Measurements from ENCODE around the gene REX1BD.

REX1BD gene

DNA sequence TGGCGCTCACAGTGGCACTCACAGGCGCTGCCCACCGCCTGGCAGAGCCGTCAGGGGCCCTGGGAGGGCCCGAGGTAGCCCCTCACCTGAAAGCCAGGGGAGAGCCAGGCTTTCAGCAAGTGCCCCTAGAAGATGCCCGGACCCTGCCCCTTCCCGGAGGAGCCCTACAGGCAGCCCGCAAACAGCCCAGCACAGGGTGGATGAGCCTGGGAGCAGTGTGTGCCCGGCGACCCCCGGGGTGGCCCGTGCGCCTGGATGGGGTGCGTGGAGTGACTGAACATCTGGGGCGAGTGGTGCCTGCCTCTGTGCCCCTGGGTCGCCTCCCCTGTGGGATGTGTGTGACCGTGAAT is 16.6 kb downstream of the REX1BD start:
- Histone ChIP-seq H3K9ac (ENCODE audit: low read length in 2 of 2) (no peak overlapping the region), H3K27ac (ENCODE audit: low read length) (no peak overlapping the region), H3K4me3 (ENCODE audit: low read length in 2 of 2) (no peak overlapping the region), H3K9me3 (ENCODE audit: control insufficient read depth in 2 of 2, low read length in 2 of 2) (no peaks in the 10 kb centered on the region), H3K4me1 (ENCODE audit: control insufficient read depth, insufficient read depth, low read length) (peaks cover 12% of the 10 kb centered on the region), H3K36me3 (ENCODE audit: control insufficient read depth in 2 of 2, insufficient read depth in 2 of 2, low read length in 2 of 2) (no peaks in the 10 kb centered on the region), H3K27me3 (ENCODE audit: control insufficient read depth in 1 of 2, insufficient read depth in 2 of 2, low read length in 2 of 2) (peaks cover 41 to 56% of the 10 kb centered on the region in 2 donors)

GRCh38 chr19:18605546-18606280 is 17.1 kb downstream of the REX1BD start:
- H3K4me1 ChIP-seq (ENCODE audit: control insufficient read depth, insufficient read depth, low read length) = peaks cover 12% of the 10 kb centered on the region
- no peaks in the 10 kb centered on the region for H3K36me3 ChIP-seq (ENCODE audit: control insufficient read depth in 2 of 2, insufficient read depth in 2 of 2, low read length in 2 of 2)
- no peaks in the 10 kb centered on the region for H3K9me3 ChIP-seq (ENCODE audit: control insufficient read depth in 2 of 2, low read length in 2 of 2)
- H3K4me3 ChIP-seq (ENCODE audit: low read length in 2 of 2) = no peak overlapping the region
- H3K9ac ChIP-seq (ENCODE audit: low read length in 2 of 2) = no peak overlapping the region
- H3K27ac ChIP-seq (ENCODE audit: low read length) = no peak overlapping the region
- H3K27me3 ChIP-seq (ENCODE audit: control insufficient read depth in 1 of 2, insufficient read depth in 2 of 2, low read length in 2 of 2) = peaks cover 44 to 61% of the 10 kb centered on the region in 2 donors

DNA sequence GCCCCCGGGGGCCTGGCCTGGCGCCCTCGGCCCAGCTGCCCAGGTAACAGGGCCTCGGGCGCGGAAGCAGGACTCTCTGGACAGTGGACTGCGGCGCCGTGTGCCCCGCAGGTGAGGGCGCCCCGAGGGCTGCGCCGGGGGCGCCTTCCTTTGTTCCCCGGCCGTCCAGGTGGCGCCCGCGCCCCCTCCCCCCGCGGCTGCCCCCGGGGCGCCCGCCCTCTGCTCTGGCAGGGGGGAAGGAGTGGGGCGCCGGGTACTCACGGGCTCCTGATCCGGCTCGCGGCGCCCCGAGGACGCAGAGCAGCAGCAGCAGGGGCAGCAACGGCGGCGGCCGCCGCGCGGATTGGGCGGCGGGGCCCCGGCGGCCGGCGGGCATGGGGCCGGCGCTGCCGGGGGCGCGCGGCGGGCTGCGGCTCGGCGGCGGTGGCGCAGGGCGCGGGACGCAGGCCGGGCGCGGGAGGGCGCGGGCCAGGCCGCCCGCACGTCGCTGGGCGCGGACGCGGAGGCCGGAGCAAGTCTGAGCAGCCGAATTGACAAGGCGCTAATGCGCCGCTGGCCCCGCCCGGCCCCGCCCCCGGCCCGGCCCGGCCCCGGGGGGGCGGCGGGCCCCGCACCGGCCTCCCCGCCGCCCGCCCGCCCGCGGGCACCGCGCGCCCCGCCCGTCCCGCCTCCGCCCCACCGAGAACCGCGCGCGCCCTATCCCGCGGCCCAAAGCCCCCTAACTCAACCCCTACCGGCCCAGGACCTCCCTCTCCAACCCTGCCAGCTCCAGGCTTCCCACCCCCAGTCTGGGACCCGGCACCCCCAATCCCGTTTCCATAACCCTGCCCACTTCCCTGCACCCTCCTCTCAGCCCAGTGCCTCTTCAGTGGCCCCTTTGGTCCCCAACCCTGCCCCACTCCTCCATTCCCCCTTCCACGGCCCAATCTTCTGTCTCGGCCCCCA is 18.0 kb downstream of the REX1BD start, which contains the start of gene CRLF1:
Gene CRLF1 (minus strand): TSS at position 519 of the 945 bp plus-strand sequence. CDS start 143 bp downstream, at position 376.
- Histone ChIP-seq H3K4me3 (ENCODE audit: low read length in 2 of 2) (peak within 1 kb of the TSS in 1 of 2 donors; percentile 57), H3K9me3 (ENCODE audit: control insufficient read depth in 2 of 2, low read length in 2 of 2) (no peaks in the 10 kb centered on the region), H3K36me3 (ENCODE audit: control insufficient read depth in 2 of 2, insufficient read depth in 2 of 2, low read length in 2 of 2) (no peaks in the 10 kb centered on the region), H3K9ac (ENCODE audit: low read length in 2 of 2) (no peak within 1 kb of the TSS), H3K27me3 (ENCODE audit: control insufficient read depth in 1 of 2, insufficient read depth in 2 of 2, low read length in 2 of 2) (peaks cover 50 to 69% of the 10 kb centered on the region in 2 donors), H3K4me1 (ENCODE audit: control insufficient read depth, insufficient read depth, low read length) (peaks cover 15% of the 10 kb centered on the region), H3K27ac (ENCODE audit: low read length) (no peak within 1 kb of the TSS)

DNA sequence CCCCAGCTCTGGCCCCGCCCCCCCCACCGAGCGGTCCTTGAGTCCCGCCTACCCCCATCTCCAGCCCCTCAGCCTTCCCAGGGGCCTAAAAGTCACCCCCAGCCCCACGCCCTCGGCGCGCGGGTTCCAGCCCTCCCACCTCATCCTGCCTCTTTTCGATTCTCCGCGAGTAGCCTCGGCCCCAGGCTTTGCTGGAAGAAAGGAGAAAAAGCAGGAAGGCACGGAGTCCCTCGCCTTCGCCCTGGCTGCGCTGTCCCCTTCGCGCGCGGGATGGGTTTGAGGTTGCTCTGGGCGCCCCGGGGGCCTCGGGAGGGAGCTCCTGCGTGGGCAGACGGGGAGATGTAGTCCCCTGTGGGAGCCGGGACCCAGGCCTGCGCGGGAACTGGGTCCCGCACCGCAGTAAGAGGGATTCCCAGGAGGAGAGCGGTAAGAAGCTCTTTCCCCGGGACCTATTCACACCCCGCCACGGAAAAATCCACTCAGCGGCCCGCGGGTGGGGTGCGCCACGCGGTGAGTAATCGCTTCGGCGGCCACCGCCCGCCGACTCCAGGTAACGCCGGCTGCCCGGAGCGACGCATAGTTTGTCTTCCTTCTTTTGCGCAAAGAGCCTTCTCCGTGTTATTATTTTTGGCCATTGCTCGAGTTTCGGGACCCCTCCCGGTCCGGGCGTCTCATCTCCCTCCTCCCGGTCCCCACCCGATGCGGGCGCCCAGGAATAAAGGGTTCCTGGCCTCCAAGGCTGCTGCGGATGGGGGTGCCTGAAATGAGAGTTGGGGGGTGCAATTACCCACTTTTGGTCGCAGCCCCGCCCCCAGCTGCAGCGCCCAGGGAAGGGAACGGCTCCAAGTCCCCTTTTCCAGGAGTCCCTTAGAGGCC is 18.9 kb downstream of the REX1BD start:
- no peaks in the 10 kb centered on the region for H3K36me3 ChIP-seq (ENCODE audit: control insufficient read depth in 2 of 2, insufficient read depth in 2 of 2, low read length in 2 of 2)
- H3K9ac ChIP-seq (ENCODE audit: low read length in 2 of 2) = no peak overlapping the region
- H3K4me1 ChIP-seq (ENCODE audit: control insufficient read depth, insufficient read depth, low read length) = peaks cover 24% of the 10 kb centered on the region
- H3K9me3 ChIP-seq (ENCODE audit: control insufficient read depth in 2 of 2, low read length in 2 of 2) = no peaks in the 10 kb centered on the region
- peaks cover 54 to 78% of the 10 kb centered on the region in 2 donors for H3K27me3 ChIP-seq (ENCODE audit: control insufficient read depth in 1 of 2, insufficient read depth in 2 of 2, low read length in 2 of 2)
- peak overlapping the region in 1 of 2 donors; percentile 57 for H3K4me3 ChIP-seq (ENCODE audit: low read length in 2 of 2)
- H3K27ac ChIP-seq (ENCODE audit: low read length) = no peak overlapping the region

DNA sequence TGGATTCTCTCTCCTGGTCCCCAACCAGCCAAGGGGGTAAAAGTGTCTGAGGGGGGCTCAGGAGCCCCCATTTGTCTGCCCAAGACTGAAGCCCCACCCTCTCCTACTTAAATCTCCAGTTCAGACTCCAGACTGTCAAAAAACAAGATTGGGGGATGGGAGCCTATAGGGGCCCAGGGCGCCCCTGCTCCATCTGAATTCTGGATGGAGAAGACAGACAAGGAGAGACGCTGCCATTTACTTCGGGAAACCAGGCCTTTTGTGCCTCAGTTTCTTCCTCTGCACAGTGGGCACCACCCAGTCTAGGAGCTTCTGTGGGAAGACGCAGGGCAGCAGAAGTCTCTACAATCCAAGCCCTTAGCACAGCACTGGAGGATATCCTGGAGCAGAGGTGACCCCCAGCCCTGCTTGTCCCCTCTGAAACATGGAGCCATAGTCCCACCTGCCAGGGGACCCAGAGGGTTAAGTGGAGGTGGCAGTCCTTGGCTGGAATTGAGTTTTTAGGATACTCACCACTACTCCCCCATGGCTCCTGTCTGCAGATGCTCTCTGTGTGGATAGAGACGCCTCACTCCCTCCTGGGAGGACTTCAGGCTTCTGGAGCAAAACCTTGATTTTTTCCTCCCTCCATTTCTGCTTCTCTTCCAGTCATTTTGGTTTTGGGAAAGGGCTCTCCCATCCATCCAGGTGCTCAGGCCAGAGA is 19.7 kb downstream of the REX1BD start:
- no peak overlapping the region for H3K4me3 ChIP-seq (ENCODE audit: low read length in 2 of 2)
- no peaks in the 10 kb centered on the region for H3K9me3 ChIP-seq (ENCODE audit: control insufficient read depth in 2 of 2, low read length in 2 of 2)
- no peak overlapping the region for H3K27ac ChIP-seq (ENCODE audit: low read length)
- H3K36me3 ChIP-seq (ENCODE audit: control insufficient read depth in 2 of 2, insufficient read depth in 2 of 2, low read length in 2 of 2) = no peaks in the 10 kb centered on the region
- peaks cover 54 to 86% of the 10 kb centered on the region in 2 donors for H3K27me3 ChIP-seq (ENCODE audit: control insufficient read depth in 1 of 2, insufficient read depth in 2 of 2, low read length in 2 of 2)
- no peak overlapping the region for H3K9ac ChIP-seq (ENCODE audit: low read length in 2 of 2)
- peaks cover 31% of the 10 kb centered on the region for H3K4me1 ChIP-seq (ENCODE audit: control insufficient read depth, insufficient read depth, low read length)

- H3K9me3 ChIP-seq (ENCODE audit: control insufficient read depth in 2 of 2, low read length in 2 of 2) = no peaks in the 10 kb centered on the region
- no peaks in the 10 kb centered on the region for H3K36me3 ChIP-seq (ENCODE audit: control insufficient read depth in 2 of 2, insufficient read depth in 2 of 2, low read length in 2 of 2)
- H3K4me3 ChIP-seq (ENCODE audit: low read length in 2 of 2) = no peak overlapping the region
- H3K27ac ChIP-seq (ENCODE audit: low read length) = no peak overlapping the region
- H3K4me1 ChIP-seq (ENCODE audit: control insufficient read depth, insufficient read depth, low read length) = peaks cover 33% of the 10 kb centered on the region
- H3K9ac ChIP-seq (ENCODE audit: low read length in 2 of 2) = no peak overlapping the region
- H3K27me3 ChIP-seq (ENCODE audit: control insufficient read depth in 1 of 2, insufficient read depth in 2 of 2, low read length in 2 of 2) = peaks cover 60 to 91% of the 10 kb centered on the region in 2 donors
Measured at GRCh38 chr19:18608805-18609716, 20.5 kb downstream of the REX1BD start.

DNA sequence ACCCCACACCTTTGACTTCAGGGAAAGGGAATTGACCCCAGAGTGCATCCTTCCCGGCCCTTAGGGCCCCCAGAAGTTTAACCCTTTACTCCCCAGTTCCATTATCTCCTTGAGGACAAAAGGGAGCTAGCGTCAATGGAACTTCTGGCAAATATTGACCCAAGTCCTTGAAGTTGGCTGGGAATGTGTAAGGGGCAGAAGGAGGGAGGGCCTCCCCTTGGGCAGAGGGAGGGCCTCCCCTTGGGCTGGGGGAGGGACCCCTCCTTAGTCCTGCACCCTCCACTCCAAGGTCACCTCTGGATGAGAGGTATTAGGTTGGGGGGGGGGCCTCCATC is 21.1 kb downstream of the REX1BD start:
- Histone ChIP-seq H3K36me3 (ENCODE audit: control insufficient read depth in 2 of 2, insufficient read depth in 2 of 2, low read length in 2 of 2) (no peaks in the 10 kb centered on the region), H3K27me3 (ENCODE audit: control insufficient read depth in 1 of 2, insufficient read depth in 2 of 2, low read length in 2 of 2) (peaks cover 65 to 91% of the 10 kb centered on the region in 2 donors), H3K27ac (ENCODE audit: low read length) (no peak overlapping the region), H3K4me3 (ENCODE audit: low read length in 2 of 2) (no peak overlapping the region), H3K9ac (ENCODE audit: low read length in 2 of 2) (no peak overlapping the region), H3K4me1 (ENCODE audit: control insufficient read depth, insufficient read depth, low read length) (peaks cover 33% of the 10 kb centered on the region), H3K9me3 (ENCODE audit: control insufficient read depth in 2 of 2, low read length in 2 of 2) (no peaks in the 10 kb centered on the region)

DNA sequence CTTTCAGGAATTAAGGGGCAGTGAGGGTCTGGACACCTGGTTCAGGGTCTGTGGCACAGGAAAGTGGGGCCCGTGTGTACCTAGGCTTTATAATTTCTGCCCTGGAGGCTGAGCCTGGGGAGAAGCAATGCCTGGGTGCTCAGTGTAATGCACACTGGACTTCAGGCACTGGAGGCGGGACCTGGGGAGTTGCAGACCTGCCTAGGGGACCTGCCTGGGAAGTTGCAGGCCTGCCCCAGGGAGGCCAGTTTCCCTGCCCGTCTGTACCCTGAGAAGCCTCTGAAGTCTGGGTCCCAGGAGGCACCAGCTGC is 21.6 kb downstream of the REX1BD start:
- H3K4me1 ChIP-seq (ENCODE audit: control insufficient read depth, insufficient read depth, low read length) = peaks cover 33% of the 10 kb centered on the region
- peaks cover 60 to 86% of the 10 kb centered on the region in 2 donors for H3K27me3 ChIP-seq (ENCODE audit: control insufficient read depth in 1 of 2, insufficient read depth in 2 of 2, low read length in 2 of 2)
- H3K4me3 ChIP-seq (ENCODE audit: low read length in 2 of 2) = no peak overlapping the region
- H3K9ac ChIP-seq (ENCODE audit: low read length in 2 of 2) = no peak overlapping the region
- no peaks in the 10 kb centered on the region for H3K36me3 ChIP-seq (ENCODE audit: control insufficient read depth in 2 of 2, insufficient read depth in 2 of 2, low read length in 2 of 2)
- H3K9me3 ChIP-seq (ENCODE audit: control insufficient read depth in 2 of 2, low read length in 2 of 2) = no peaks in the 10 kb centered on the region
- no peak overlapping the region for H3K27ac ChIP-seq (ENCODE audit: low read length)

GRCh38 chr19:18610556-18611326 is 22.1 kb downstream of the REX1BD start:
- peaks cover 56 to 81% of the 10 kb centered on the region in 2 donors for H3K27me3 ChIP-seq (ENCODE audit: control insufficient read depth in 1 of 2, insufficient read depth in 2 of 2, low read length in 2 of 2)
- no peak overlapping the region for H3K27ac ChIP-seq (ENCODE audit: low read length)
- H3K4me3 ChIP-seq (ENCODE audit: low read length in 2 of 2) = no peak overlapping the region
- peaks cover 33% of the 10 kb centered on the region for H3K4me1 ChIP-seq (ENCODE audit: control insufficient read depth, insufficient read depth, low read length)
- no peak overlapping the region for H3K9ac ChIP-seq (ENCODE audit: low read length in 2 of 2)
- no peaks in the 10 kb centered on the region for H3K36me3 ChIP-seq (ENCODE audit: control insufficient read depth in 2 of 2, insufficient read depth in 2 of 2, low read length in 2 of 2)
- H3K9me3 ChIP-seq (ENCODE audit: control insufficient read depth in 2 of 2, low read length in 2 of 2) = no peaks in the 10 kb centered on the region

All from stomach smooth muscle (tissue), 2 donors.